Smooth muscle cell (in vitro differentiated cells): ENCODE measurements around the gene DCTPP1. TPM values are rescaled to one million over a fixed set of nuclear protein-coding genes. Genes with fewer than 3 reads are reported as not detected.

Experiments
- DNase-seq: peaks from one replicate; lab custom pipeline; 2025; ENCODE audit not compliant: unreplicated experiment; lab: John Stamatoyannopoulos, UW
- H2AFZ ChIP-seq: fragments of 200-600 bp; sonication (generic); 2 replicates; pipeline ENCODE4 v1.6.0; 2016; ENCODE audit warnings: antibody characterized with exemption, low read depth, mild to moderate bottlenecking
- H3F3A ChIP-seq: fragments of 200-600 bp; sonication (generic); 2 replicates; pipeline ENCODE4 v1.6.0; 2017; ENCODE audit warnings: antibody characterized with exemption, low read depth
- H3K27ac ChIP-seq: fragments of 200-600 bp; sonication (generic); 2 replicates; pipeline ENCODE4 v1.5.1; 2016; ENCODE audit warnings: low read depth, mild to moderate bottlenecking
- H3K27me3 ChIP-seq: fragments of 200-600 bp; sonication (generic); 2 replicates; pipeline ENCODE4 v1.6.1; 2016; ENCODE audit warnings: low read depth, mild to moderate bottlenecking
- H3K36me3 ChIP-seq: fragments of 200-600 bp; sonication (generic); 2 replicates; pipeline ENCODE4 v1.5.1; 2016; ENCODE audit warnings: low read depth
- H3K4me1 ChIP-seq: fragments of 200-600 bp; sonication (generic); 2 replicates; pipeline ENCODE4 v1.5.1; 2016; ENCODE audit warnings: low read depth
- H3K4me2 ChIP-seq: fragments of 200-600 bp; sonication (generic); 2 replicates; pipeline ENCODE4 v1.6.0; 2016; ENCODE audit warnings: mild to moderate bottlenecking
- H3K4me3 ChIP-seq: fragments of 200-600 bp; sonication (generic); 2 replicates; pipeline ENCODE4 v1.5.1; 2016; ENCODE audit warnings: mild to moderate bottlenecking
- H3K79me2 ChIP-seq: fragments of 200-600 bp; sonication (generic); 2 replicates; pipeline ENCODE4 v1.6.0; 2016; ENCODE audit warnings: low read depth, mild to moderate bottlenecking
- H3K9ac ChIP-seq: fragments of 200-600 bp; sonication (generic); 2 replicates; pipeline ENCODE4 v1.6.0; 2016; ENCODE audit warnings: low read depth
- H3K9me3 ChIP-seq: fragments of 200-600 bp; sonication (generic); replicated peaks from 2 replicates; pipeline ENCODE4 v1.5.1; 2016; ENCODE audit warnings: low read depth
- H4K20me1 ChIP-seq: fragments of 200-600 bp; sonication (generic); 2 replicates; pipeline ENCODE4 v1.6.0; 2016; ENCODE audit warnings: low read depth
- WGBS: methylation state at CpG from one replicate; pipeline ENCODE4 v1.1.7; 2016; ENCODE audit warnings: low lambda C conversion rate; 5-methylcytosine and 5-hydroxymethylcytosine counted together
- polyA plus RNA-seq: library from polyadenylated mRNA; unstranded; fragments of >200 nt; fragmentation: Nextera tagmentation; extraction: Ambion mirVana; gene quantifications from 2 replicates; pipeline ENCODE4 v1.2.1, GENCODE V29; 2016
- total RNA-seq: library from RNA; depleted of rRNA; stranded (reverse); fragments of >200 nt; gene quantifications from 2 replicates; pipeline ENCODE4 v1.2.3, GENCODE V29; 2014
- TF ChIP-seq, protein P1 (sequence below): fragments of 200-600 bp; sonication (generic); IDR thresholded peaks from 2 replicates; pipeline ENCODE4 v1.5.1; 2017; ENCODE audit warnings: borderline replicate concordance, mild to moderate bottlenecking, antibody characterized with exemption; ENCODE audit not compliant: insufficient read depth, poor library complexity, severe bottlenecking

The DCTPP1 gene
- total and polyA plus RNA-seq, 2 experiments from 2014 or later = 18.4 to 37.8 TPM

DNA sequence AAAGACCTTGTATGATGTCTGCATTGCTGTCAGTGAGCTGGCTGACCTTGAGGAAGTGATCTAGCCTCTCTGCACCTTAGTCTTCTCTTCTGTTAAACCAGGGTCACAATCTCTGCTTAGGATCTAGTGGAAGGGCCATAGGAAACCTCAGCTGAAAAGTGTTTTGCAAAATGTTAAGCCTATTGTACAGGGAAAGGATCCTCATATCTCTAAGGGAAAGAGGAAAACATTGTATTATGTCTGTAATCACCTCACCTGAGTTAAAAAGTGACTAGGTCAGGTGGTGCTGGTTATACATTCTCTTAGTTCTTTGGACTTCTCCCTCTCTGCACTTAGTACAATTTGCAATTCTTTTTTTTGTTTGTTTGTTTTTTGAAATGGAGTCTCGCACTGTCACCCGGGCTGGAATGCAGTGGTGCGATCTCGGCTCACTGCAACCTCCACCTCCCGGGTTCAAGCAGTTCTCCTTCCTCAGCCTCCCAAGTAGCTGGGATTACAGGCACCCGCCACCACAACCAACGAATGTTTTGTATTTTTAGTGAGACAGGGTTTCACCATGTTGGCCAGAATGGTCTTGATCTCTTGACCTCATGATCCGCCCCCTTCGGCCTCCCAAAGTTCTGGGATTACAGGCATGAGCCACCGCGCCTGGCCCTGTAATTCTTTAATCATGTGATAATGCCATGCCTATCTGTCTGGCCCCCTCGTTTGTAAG lies 17.8 kb upstream of the DCTPP1 start:
- Histone ChIP-seq H3K9ac (no peak overlapping the region), H3F3A (no peaks in the 10 kb centered on the region), H4K20me1 (peaks cover 4% of the 10 kb centered on the region), H3K79me2 (peaks cover 8% of the 10 kb centered on the region), H3K36me3 (no peaks in the 10 kb centered on the region), H3K4me1 (peaks cover 8% of the 10 kb centered on the region), H3K9me3 (no peaks in the 10 kb centered on the region), H3K27ac (no peak overlapping the region), H3K4me2 (no peak overlapping the region), H3K4me3 (no peak overlapping the region), H2AFZ (no peak overlapping the region), H3K27me3 (no peaks in the 10 kb centered on the region)
- WGBS = 81% methylated on average over 12 of the region's 12 CpGs
- DNase-seq = no peak
- TF ChIP-seq, protein P1, sequence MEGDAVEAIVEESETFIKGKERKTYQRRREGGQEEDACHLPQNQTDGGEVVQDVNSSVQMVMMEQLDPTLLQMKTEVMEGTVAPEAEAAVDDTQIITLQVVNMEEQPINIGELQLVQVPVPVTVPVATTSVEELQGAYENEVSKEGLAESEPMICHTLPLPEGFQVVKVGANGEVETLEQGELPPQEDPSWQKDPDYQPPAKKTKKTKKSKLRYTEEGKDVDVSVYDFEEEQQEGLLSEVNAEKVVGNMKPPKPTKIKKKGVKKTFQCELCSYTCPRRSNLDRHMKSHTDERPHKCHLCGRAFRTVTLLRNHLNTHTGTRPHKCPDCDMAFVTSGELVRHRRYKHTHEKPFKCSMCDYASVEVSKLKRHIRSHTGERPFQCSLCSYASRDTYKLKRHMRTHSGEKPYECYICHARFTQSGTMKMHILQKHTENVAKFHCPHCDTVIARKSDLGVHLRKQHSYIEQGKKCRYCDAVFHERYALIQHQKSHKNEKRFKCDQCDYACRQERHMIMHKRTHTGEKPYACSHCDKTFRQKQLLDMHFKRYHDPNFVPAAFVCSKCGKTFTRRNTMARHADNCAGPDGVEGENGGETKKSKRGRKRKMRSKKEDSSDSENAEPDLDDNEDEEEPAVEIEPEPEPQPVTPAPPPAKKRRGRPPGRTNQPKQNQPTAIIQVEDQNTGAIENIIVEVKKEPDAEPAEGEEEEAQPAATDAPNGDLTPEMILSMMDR = no peak

DNA sequence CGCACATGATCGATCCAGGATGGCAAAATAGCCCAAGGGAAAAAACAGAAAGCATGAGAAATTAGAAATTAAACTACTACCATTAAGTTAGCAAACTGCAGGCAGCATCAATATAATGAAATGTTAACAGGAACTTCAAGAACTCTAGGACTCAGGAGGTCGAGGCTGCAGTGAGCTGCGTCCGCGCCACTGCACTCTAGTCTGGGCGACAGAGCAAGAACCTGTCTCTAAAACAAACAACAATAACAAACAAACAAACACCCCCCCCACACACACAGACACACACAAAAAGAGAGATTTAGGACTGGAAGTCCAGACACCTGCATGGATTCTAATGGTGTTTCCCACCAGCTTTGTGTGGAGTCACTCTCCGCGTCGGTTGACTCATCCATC lies 16.4 kb upstream of the DCTPP1 start:
- H3K4me1 ChIP-seq = peaks cover 8% of the 10 kb centered on the region
- H3K9ac ChIP-seq = no peak overlapping the region
- H3K4me3 ChIP-seq = peak overlapping the region; percentile 87
- 89% methylated on average over 10 of the region's 10 CpGs for WGBS
- H4K20me1 ChIP-seq = peaks cover 4% of the 10 kb centered on the region
- peak overlapping the region; percentile 97 for H3K27ac ChIP-seq
- DNase-seq = no peak
- TF ChIP-seq, protein P1 = no peak
- H3K27me3 ChIP-seq = no peaks in the 10 kb centered on the region
- no peaks in the 10 kb centered on the region for H3F3A ChIP-seq
- no peaks in the 10 kb centered on the region for H3K9me3 ChIP-seq
- no peaks in the 10 kb centered on the region for H3K36me3 ChIP-seq
- peak overlapping the region; percentile 93 for H3K4me2 ChIP-seq
- peaks cover 8% of the 10 kb centered on the region for H3K79me2 ChIP-seq
- peak overlapping the region; percentile 90 for H2AFZ ChIP-seq

DNA sequence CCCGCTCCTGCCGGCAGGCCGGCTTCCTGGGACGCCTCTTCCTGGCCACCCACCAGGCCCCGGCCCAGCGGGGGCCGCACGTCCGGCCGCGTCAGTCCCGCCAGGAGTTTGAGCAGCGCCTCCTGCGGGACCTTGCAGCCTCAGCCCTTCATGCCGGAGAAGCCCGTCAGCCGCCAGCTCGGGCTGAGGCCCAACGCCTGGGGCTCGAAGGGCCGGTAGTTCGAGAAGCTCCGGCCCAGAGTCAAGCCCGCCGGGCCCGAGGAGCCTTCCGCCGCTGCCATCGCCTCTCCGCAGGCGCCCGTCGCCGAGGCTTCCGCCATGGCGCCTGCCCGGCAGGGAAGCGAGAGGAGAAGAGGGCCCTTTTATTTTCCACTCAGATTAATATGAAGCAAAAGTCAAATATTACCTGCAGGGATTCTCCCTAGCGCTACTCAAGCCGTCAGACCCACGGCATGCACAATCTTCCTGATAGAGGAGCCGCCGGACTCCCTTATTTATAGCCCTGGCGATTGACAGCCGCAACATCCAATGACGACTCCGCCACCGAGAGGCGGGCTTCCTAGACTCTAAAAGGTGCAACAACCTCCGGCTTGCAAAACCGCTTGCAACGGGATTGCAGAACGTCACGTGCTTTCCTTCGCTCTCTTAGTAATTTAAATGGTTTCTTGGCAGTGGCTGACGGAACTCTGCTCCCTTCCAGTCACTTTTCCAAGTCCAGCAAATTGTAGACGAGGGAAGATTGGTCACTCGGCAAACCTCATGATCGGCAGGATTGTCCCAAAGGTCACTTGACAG lies 15.8 kb upstream of the DCTPP1 start, which contains the start of gene SEPHS2:
Gene SEPHS2, minus strand, starts transcription at position 467 of the 795 bp plus-strand sequence. Its CDS starts 147 bp downstream, at position 320.
- Histone ChIP-seq H3K27ac (peak within 1 kb of the TSS; percentile 97), H3K9ac (peak within 1 kb of the TSS; percentile 97), H3K36me3 (no peaks in the 10 kb centered on the region), H3K4me1 (peaks cover 8% of the 10 kb centered on the region), H3K4me3 (peak within 1 kb of the TSS; percentile 87), H3F3A (no peaks in the 10 kb centered on the region), H3K27me3 (no peaks in the 10 kb centered on the region), H3K4me2 (peak within 1 kb of the TSS; percentile 93), H4K20me1 (peaks cover 4% of the 10 kb centered on the region), H3K9me3 (no peaks in the 10 kb centered on the region), H2AFZ (peak within 1 kb of the TSS; percentile 90), H3K79me2 (peaks cover 8% of the 10 kb centered on the region)
- WGBS = 4% methylated on average over 53 of the region's 59 CpGs
- TF ChIP-seq, protein P1 = peak; percentile 32
- DNase-seq = peak; percentile 54
